Measurements from ENCODE around the gene CALCR.

Gene CALCR

GRCh38 chr7:93402944-93403343 lies 171.6 kb downstream of the CALCR start:
- no peaks in the 10 kb centered on the region for H3K27me3 ChIP-seq (ENCODE audit: control insufficient read depth in 1 of 2, insufficient read depth in 2 of 2, low read length in 2 of 2)
- no peaks in the 10 kb centered on the region for H3K4me1 ChIP-seq (ENCODE audit: control insufficient read depth, insufficient read depth, low read length)
- H3K9ac ChIP-seq (ENCODE audit: low read length in 2 of 2), result no peak overlapping the region
- no peaks in the 10 kb centered on the region for H3K36me3 ChIP-seq (ENCODE audit: control insufficient read depth in 2 of 2, insufficient read depth in 2 of 2, low read length in 2 of 2)
- H3K27ac ChIP-seq (ENCODE audit: low read length), result no peak overlapping the region
- H3K9me3 ChIP-seq (ENCODE audit: control insufficient read depth in 2 of 2, low read length in 2 of 2), result peaks cover 0 to 11% of the 10 kb centered on the region in 2 donors
- H3K4me3 ChIP-seq (ENCODE audit: low read length in 2 of 2), result no peak overlapping the region

- Histone ChIP-seq H3K4me3 (ENCODE audit: low read length in 2 of 2) (no peak overlapping the region), H3K27ac (ENCODE audit: low read length) (no peak overlapping the region)
Measured at GRCh38 chr7:93399642-93400041, 174.9 kb downstream of the CALCR start.

GRCh38 chr7:93392984-93393383 lies 181.5 kb downstream of the CALCR start:
- H3K4me1 ChIP-seq (ENCODE audit: control insufficient read depth, insufficient read depth, low read length), result no peaks in the 10 kb centered on the region
- H3K27ac ChIP-seq (ENCODE audit: low read length), result no peak overlapping the region
- H3K9me3 ChIP-seq (ENCODE audit: control insufficient read depth in 2 of 2, low read length in 2 of 2), result no peaks in the 10 kb centered on the region
- H3K27me3 ChIP-seq (ENCODE audit: control insufficient read depth in 1 of 2, insufficient read depth in 2 of 2, low read length in 2 of 2), result no peaks in the 10 kb centered on the region
- no peak overlapping the region for H3K4me3 ChIP-seq (ENCODE audit: low read length in 2 of 2)
- no peak overlapping the region for H3K9ac ChIP-seq (ENCODE audit: low read length in 2 of 2)
- H3K36me3 ChIP-seq (ENCODE audit: control insufficient read depth in 2 of 2, insufficient read depth in 2 of 2, low read length in 2 of 2), result no peaks in the 10 kb centered on the region

More at GRCh38 chr7:93399642-93400041, 174.9 kb downstream of the CALCR start:
- Histone ChIP-seq H3K27me3 (ENCODE audit: control insufficient read depth in 1 of 2, insufficient read depth in 2 of 2, low read length in 2 of 2) (no peaks in the 10 kb centered on the region), H3K9me3 (ENCODE audit: control insufficient read depth in 2 of 2, low read length in 2 of 2) (peaks cover 0 to 2% of the 10 kb centered on the region in 2 donors), H3K4me1 (ENCODE audit: control insufficient read depth, insufficient read depth, low read length) (no peaks in the 10 kb centered on the region), H3K9ac (ENCODE audit: low read length in 2 of 2) (no peak overlapping the region), H3K36me3 (ENCODE audit: control insufficient read depth in 2 of 2, insufficient read depth in 2 of 2, low read length in 2 of 2) (no peaks in the 10 kb centered on the region)

- H3K9me3 ChIP-seq (ENCODE audit: control insufficient read depth in 2 of 2, low read length in 2 of 2), result no peaks in the 10 kb centered on the region
- H3K27me3 ChIP-seq (ENCODE audit: control insufficient read depth in 1 of 2, insufficient read depth in 2 of 2, low read length in 2 of 2), result no peaks in the 10 kb centered on the region
- no peak overlapping the region for H3K4me3 ChIP-seq (ENCODE audit: low read length in 2 of 2)
- no peaks in the 10 kb centered on the region for H3K4me1 ChIP-seq (ENCODE audit: control insufficient read depth, insufficient read depth, low read length)
- H3K9ac ChIP-seq (ENCODE audit: low read length in 2 of 2), result no peak overlapping the region
- H3K36me3 ChIP-seq (ENCODE audit: control insufficient read depth in 2 of 2, insufficient read depth in 2 of 2, low read length in 2 of 2), result no peaks in the 10 kb centered on the region
- H3K27ac ChIP-seq (ENCODE audit: low read length), result no peak overlapping the region
Measured at GRCh38 chr7:93390660-93391059, 183.9 kb downstream of the CALCR start.

GRCh38 chr7:93382362-93382761 lies 192.2 kb downstream of the CALCR start:
- H3K27ac ChIP-seq (ENCODE audit: low read length), result no peak overlapping the region
- no peaks in the 10 kb centered on the region for H3K27me3 ChIP-seq (ENCODE audit: control insufficient read depth in 1 of 2, insufficient read depth in 2 of 2, low read length in 2 of 2)

GRCh38 chr7:93378131-93378760 lies 196.3 kb downstream of the CALCR start:
- no peaks in the 10 kb centered on the region for H3K27me3 ChIP-seq (ENCODE audit: control insufficient read depth in 1 of 2, insufficient read depth in 2 of 2, low read length in 2 of 2)
- H3K36me3 ChIP-seq (ENCODE audit: control insufficient read depth in 2 of 2, insufficient read depth in 2 of 2, low read length in 2 of 2), result no peaks in the 10 kb centered on the region
- H3K4me3 ChIP-seq (ENCODE audit: low read length in 2 of 2), result no peak overlapping the region
- no peak overlapping the region for H3K27ac ChIP-seq (ENCODE audit: low read length)
- H3K9me3 ChIP-seq (ENCODE audit: control insufficient read depth in 2 of 2, low read length in 2 of 2), result no peaks in the 10 kb centered on the region
- no peak overlapping the region for H3K9ac ChIP-seq (ENCODE audit: low read length in 2 of 2)
- no peaks in the 10 kb centered on the region for H3K4me1 ChIP-seq (ENCODE audit: control insufficient read depth, insufficient read depth, low read length)

More at GRCh38 chr7:93382362-93382761, 192.2 kb downstream of the CALCR start:
- H3K9me3 ChIP-seq (ENCODE audit: control insufficient read depth in 2 of 2, low read length in 2 of 2), result no peaks in the 10 kb centered on the region
- no peak overlapping the region for H3K9ac ChIP-seq (ENCODE audit: low read length in 2 of 2)
- H3K4me1 ChIP-seq (ENCODE audit: control insufficient read depth, insufficient read depth, low read length), result no peaks in the 10 kb centered on the region
- H3K4me3 ChIP-seq (ENCODE audit: low read length in 2 of 2), result no peak overlapping the region
- H3K36me3 ChIP-seq (ENCODE audit: control insufficient read depth in 2 of 2, insufficient read depth in 2 of 2, low read length in 2 of 2), result no peaks in the 10 kb centered on the region

- H3K4me3 ChIP-seq (ENCODE audit: low read length in 2 of 2), result no peak overlapping the region
- no peaks in the 10 kb centered on the region for H3K36me3 ChIP-seq (ENCODE audit: control insufficient read depth in 2 of 2, insufficient read depth in 2 of 2, low read length in 2 of 2)
- no peaks in the 10 kb centered on the region for H3K27me3 ChIP-seq (ENCODE audit: control insufficient read depth in 1 of 2, insufficient read depth in 2 of 2, low read length in 2 of 2)
- H3K4me1 ChIP-seq (ENCODE audit: control insufficient read depth, insufficient read depth, low read length), result no peaks in the 10 kb centered on the region
- H3K27ac ChIP-seq (ENCODE audit: low read length), result no peak overlapping the region
- no peak overlapping the region for H3K9ac ChIP-seq (ENCODE audit: low read length in 2 of 2)
- no peaks in the 10 kb centered on the region for H3K9me3 ChIP-seq (ENCODE audit: control insufficient read depth in 2 of 2, low read length in 2 of 2)
Measured at GRCh38 chr7:93375603-93376002, 198.9 kb downstream of the CALCR start.
